Activated gamma-delta T cell treated with anti-CD3 and anti-CD28 coated beads, Interleukin-2, amount 50 U/mL, for 16 hours (primary cell): ENCODE data around the gene UGT1A9.

Source experiments
- DNase-seq: peaks from one replicate; pipeline ENCODE4 v3.0.0-alpha.2; 2020; ENCODE audit warnings: low read depth

UGT1A9 gene

GRCh38 chr2:233758849-233759248 lies 87.2 kb downstream of the UGT1A9 start:
- DNase-seq = no peak

GRCh38 chr2:233760043-233760442 lies 88.3 kb downstream of the UGT1A9 start, which contains the start of gene UGT1A1:
TSS of gene UGT1A1 (plus strand) at chr2:233760270. CDS start at chr2:233760288, 18 bp downstream.
- no peak for DNase-seq

GRCh38 chr2:233761040-233761769 lies 89.5 kb downstream of the UGT1A9 start:
- DNase-seq = no peak

GRCh38 chr2:233764264-233764663 lies 92.6 kb downstream of the UGT1A9 start:
- no peak for DNase-seq

GRCh38 chr2:233764761-233765160 lies 93.1 kb downstream of the UGT1A9 start:
- no peak for DNase-seq

GRCh38 chr2:233766416-233766815 lies 94.7 kb downstream of the UGT1A9 start:
- DNase-seq = no peak

- no peak for DNase-seq
Observed at GRCh38 chr2:233768076-233768475, 96.4 kb downstream of the UGT1A9 start.

- DNase-seq = no peak
Observed at GRCh38 chr2:233769260-233769659, 97.6 kb downstream of the UGT1A9 start.

GRCh38 chr2:233772153-233772552 lies 100.5 kb downstream of the UGT1A9 start:
- DNase-seq = no peak

GRCh38 chr2:233772583-233772982 lies 100.9 kb downstream of the UGT1A9 start:
- DNase-seq = no peak

- no peak for DNase-seq
Observed at GRCh38 chr2:233773854-233774253, 102.2 kb downstream of the UGT1A9 start.

- DNase-seq = no peak
Observed at GRCh38 chr2:233775414-233775813, 103.7 kb downstream of the UGT1A9 start.

GRCh38 chr2:233778030-233778429 lies 106.3 kb downstream of the UGT1A9 start, which contains the start of gene MROH2A:
TSS of gene MROH2A (plus strand) at chr2:233778330. CDS start at chr2:233779359, 1,029 bp downstream.
- DNase-seq = no peak

- no peak for DNase-seq
Observed at GRCh38 chr2:233779722-233780121, 108.0 kb downstream of the UGT1A9 start.

- no peak for DNase-seq
Observed at GRCh38 chr2:233780771-233781170, 109.1 kb downstream of the UGT1A9 start.

GRCh38 chr2:233789554-233789953 lies 117.9 kb downstream of the UGT1A9 start:
- no peak for DNase-seq

- DNase-seq = no peak
Observed at GRCh38 chr2:233791151-233791882, 119.6 kb downstream of the UGT1A9 start.

GRCh38 chr2:233791883-233792329 lies 120.2 kb downstream of the UGT1A9 start:
- DNase-seq = no peak

GRCh38 chr2:233792720-233793119 lies 121.0 kb downstream of the UGT1A9 start:
- DNase-seq = no peak

- DNase-seq = no peak
Observed at GRCh38 chr2:233793465-233794127, 121.9 kb downstream of the UGT1A9 start.

GRCh38 chr2:233794128-233794658 lies 122.5 kb downstream of the UGT1A9 start:
- DNase-seq = no peak

- no peak for DNase-seq
Observed at GRCh38 chr2:233795735-233796171, 124.1 kb downstream of the UGT1A9 start.
